ENCODE measurements around the gene MAP4K3. TPM values are rescaled to one million over a fixed set of nuclear protein-coding genes. Genes with fewer than 3 reads are reported as not detected.

MAP4K3 gene
- total RNA-seq, 1 experiment from 2014 or later = 21.4 TPM

GRCh38 chr2:39290433-39290832 is 146.7 kb downstream of the MAP4K3 start:
- no peaks in the 10 kb centered on the region; the same call in 1 of the 2 replicates for H4K20me1 ChIP-seq (ENCODE audit: insufficient read depth)
- no peaks in the 10 kb centered on the region for H3K9me2 ChIP-seq (ENCODE audit: insufficient read depth)
- H3K4me3 ChIP-seq (replicated peaks in 1 of 2; ENCODE audit: low read depth in 1 of 2, low read length in 2 of 2) = no peak overlapping the region
- TF ChIP-seq EGR1 (IDR thresholded peaks at IDR 0.05; ENCODE audit: low read depth) = no peak
- no peak for TF ChIP-seq TCF7L2 (IDR thresholded peaks at IDR 0.05; ENCODE audit: borderline replicate concordance, extremely low read depth, insufficient read depth, insufficient read length)
- no peak for TF ChIP-seq ATF3 (IDR thresholded peaks at IDR 0.05)
- no peak for TF ChIP-seq ZFX (IDR thresholded peaks at IDR 0.05)
- TF ChIP-seq CTCF (IDR thresholded peaks at IDR 0.05 in 2 of 3, conservative IDR thresholded peaks at IDR 0.05 in 1 of 3; ENCODE audit: borderline replicate concordance in 1 of 3, insufficient read depth in 1 of 3, low read depth in 2 of 3, low read length in 2 of 3) = no peak
- no peak for TF ChIP-seq MAX (IDR thresholded peaks at IDR 0.05)
- TF ChIP-seq CBX3 (IDR thresholded peaks at IDR 0.05; ENCODE audit: low read depth) = no peak
- TF ChIP-seq POLR2A (IDR thresholded peaks at IDR 0.05; ENCODE audit: borderline replicate concordance, extremely low read depth, insufficient read depth, insufficient read length) = no peak
- TF ChIP-seq, protein P1, sequence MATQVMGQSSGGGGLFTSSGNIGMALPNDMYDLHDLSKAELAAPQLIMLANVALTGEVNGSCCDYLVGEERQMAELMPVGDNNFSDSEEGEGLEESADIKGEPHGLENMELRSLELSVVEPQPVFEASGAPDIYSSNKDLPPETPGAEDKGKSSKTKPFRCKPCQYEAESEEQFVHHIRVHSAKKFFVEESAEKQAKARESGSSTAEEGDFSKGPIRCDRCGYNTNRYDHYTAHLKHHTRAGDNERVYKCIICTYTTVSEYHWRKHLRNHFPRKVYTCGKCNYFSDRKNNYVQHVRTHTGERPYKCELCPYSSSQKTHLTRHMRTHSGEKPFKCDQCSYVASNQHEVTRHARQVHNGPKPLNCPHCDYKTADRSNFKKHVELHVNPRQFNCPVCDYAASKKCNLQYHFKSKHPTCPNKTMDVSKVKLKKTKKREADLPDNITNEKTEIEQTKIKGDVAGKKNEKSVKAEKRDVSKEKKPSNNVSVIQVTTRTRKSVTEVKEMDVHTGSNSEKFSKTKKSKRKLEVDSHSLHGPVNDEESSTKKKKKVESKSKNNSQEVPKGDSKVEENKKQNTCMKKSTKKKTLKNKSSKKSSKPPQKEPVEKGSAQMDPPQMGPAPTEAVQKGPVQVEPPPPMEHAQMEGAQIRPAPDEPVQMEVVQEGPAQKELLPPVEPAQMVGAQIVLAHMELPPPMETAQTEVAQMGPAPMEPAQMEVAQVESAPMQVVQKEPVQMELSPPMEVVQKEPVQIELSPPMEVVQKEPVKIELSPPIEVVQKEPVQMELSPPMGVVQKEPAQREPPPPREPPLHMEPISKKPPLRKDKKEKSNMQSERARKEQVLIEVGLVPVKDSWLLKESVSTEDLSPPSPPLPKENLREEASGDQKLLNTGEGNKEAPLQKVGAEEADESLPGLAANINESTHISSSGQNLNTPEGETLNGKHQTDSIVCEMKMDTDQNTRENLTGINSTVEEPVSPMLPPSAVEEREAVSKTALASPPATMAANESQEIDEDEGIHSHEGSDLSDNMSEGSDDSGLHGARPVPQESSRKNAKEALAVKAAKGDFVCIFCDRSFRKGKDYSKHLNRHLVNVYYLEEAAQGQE (IDR thresholded peaks at IDR 0.05; ENCODE audit: low read depth) = no peak
- TF ChIP-seq CEBPB (IDR thresholded peaks at IDR 0.05; ENCODE audit: low read depth) = no peak
- TF ChIP-seq YY1 (IDR thresholded peaks at IDR 0.05; ENCODE audit: extremely low read depth, insufficient replicate concordance, low read depth, low read length) = no peak
- no peak for TF ChIP-seq ELF1 (IDR thresholded peaks at IDR 0.05; ENCODE audit: borderline replicate concordance, low read depth)
- TF ChIP-seq POLR2AphosphoS5 (IDR thresholded peaks at IDR 0.05; ENCODE audit: low read depth, low read length) = no peak
- TF ChIP-seq RAD21 (IDR thresholded peaks at IDR 0.05; ENCODE audit: low read depth) = no peak
- no peak for TF ChIP-seq SRF (IDR thresholded peaks at IDR 0.05; ENCODE audit: low read depth)
- no peak for TF ChIP-seq FOSL1 (IDR thresholded peaks at IDR 0.05; ENCODE audit: low read depth)
- TF ChIP-seq SP1 (IDR thresholded peaks at IDR 0.05; ENCODE audit: low read depth) = no peak
- no peak for TF ChIP-seq JUND (IDR thresholded peaks at IDR 0.05)
- no peak for TF ChIP-seq EZH2 (IDR thresholded peaks at IDR 0.05)
- DNase-seq (ENCODE audit: low read depth, low spot score) (no peak), ATAC-seq (no peak)
- H3K4me1 ChIP-seq (ENCODE audit: control insufficient read depth in 1 of 2, insufficient read depth in 2 of 2, low read length in 2 of 2) = peaks cover 0 to 5% of the 10 kb centered on the region in 2 experiments; a peak in 2 of 4 replicates
- H3K4me2 ChIP-seq (ENCODE audit: low read length) = no peak overlapping the region
- no peaks in the 10 kb centered on the region for H3K79me2 ChIP-seq (ENCODE audit: insufficient read depth, low read length)
- no peak overlapping the region for H2AFZ ChIP-seq (ENCODE audit: low read depth, low read length, poor library complexity, severe bottlenecking)
- H3K9me3 ChIP-seq (ENCODE audit: control insufficient read depth in 1 of 2, insufficient read depth in 1 of 2, low read depth in 1 of 2, low read length in 2 of 2) = no peaks in the 10 kb centered on the region
- POLR2A ChIA-PET = interaction anchor here (0.7 kb wide), 1 partner anchor 412 kb away, joined by 3 read pairs; no protein-coding TSS in a partner anchor
- H3K27ac ChIP-seq (ENCODE audit: low read depth, low read length) = no peak overlapping the region
- RAD21 ChIA-PET (ENCODE audit: low non-redundant PET in 1 of 2, low total read pairs in 2 of 2, uncharacterized antibody in 2 of 2, unreplicated experiment in 2 of 2) = no interaction called here
- no peak overlapping the region for H3K9ac ChIP-seq (ENCODE audit: low read length)
- peaks cover 5 to 11% of the 10 kb centered on the region in 2 experiments; a peak in 1 of 4 replicates for H3K36me3 ChIP-seq (ENCODE audit: control insufficient read depth in 1 of 2, insufficient read depth in 2 of 2, low read length in 2 of 2)
- no TSS peak for BruUV-seq (replicated peaks)
- intact Hi-C loops (cut with micrococcal nuclease) = no loop called here
- no peaks in the 10 kb centered on the region for H3K27me3 ChIP-seq (ENCODE audit: insufficient read depth, low read length)
- CTCF ChIA-PET = no interaction called here
